ENCODE measurements around the gene IDUA.

DNA sequence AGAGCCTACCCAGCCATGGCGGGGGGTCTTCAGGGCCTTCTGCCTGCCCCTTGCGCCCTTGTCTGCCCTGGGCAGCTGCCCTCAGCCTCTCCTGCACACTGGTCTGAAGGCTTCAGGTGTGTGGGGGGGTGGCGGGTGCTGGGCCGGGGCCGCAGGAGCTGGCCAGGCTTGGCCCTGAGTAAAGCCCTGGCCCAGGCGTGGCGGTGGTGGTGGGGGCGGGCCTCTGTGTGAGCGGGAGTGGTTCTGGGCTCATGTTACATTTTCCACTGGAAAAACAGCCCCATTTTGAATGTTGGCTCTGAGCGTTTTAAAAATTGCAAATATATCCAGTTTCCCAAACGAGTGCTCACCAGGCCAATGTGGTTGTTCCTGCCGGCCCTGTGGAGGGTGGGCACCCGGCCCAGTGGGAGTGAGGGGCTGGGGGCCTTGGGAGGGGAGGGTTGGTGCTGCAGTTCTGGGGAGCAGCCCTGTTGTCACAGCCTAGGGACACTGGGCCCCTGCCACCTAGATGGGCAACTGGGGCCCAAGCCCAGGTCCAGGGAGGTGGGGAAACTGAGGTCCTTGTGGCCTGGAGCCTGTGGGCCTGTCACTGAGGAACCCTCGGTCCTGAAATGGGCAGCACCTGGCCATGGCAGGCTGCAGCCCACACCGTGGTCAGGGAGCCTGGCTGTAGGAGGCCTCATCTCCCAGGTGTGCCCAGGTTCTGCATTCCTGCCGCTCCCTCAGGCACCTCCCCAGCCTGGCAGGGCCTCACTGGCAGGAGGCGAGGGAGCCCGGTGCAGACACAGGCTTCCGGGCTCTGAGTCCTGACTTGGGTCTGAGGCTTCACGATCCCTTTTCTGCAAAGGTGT lies 52.9 kb downstream of the IDUA start:
- TF ChIP-seq GATA2 (IDR thresholded peaks at IDR 0.05; ENCODE audit: low read depth, low read length): no peak
- TF ChIP-seq GATA3 (IDR thresholded peaks at IDR 0.05; ENCODE audit: low read depth, low read length): no peak

Data from SH-SY5Y (cell line).